NCI-H2171 treated with DMSO at 0.1 percent for 48 hours (cell line): ENCODE measurements around the gene SLC26A2.

Source experiments
- DNase-seq: peaks from one replicate; lab custom pipeline; 2025; lab: John Stamatoyannopoulos, UW

SLC26A2 gene

GRCh38 chr5:149960272-149961185 lies at the start of gene SLC26A2:
SLC26A2 (plus strand) TSS chr5:149960758; CDS start chr5:149977653, 16,895 bp downstream.
- peak; percentile 87 for DNase-seq

GRCh38 chr5:149911031-149911430 lies 49.5 kb upstream of the SLC26A2 start:
- no peak for DNase-seq

GRCh38 chr5:149912226-149912871 lies 48.2 kb upstream of the SLC26A2 start:
- no peak for DNase-seq

- no peak for DNase-seq
These were observed 46.8 kb upstream of the SLC26A2 start for GRCh38 chr5:149913436-149914419.

GRCh38 chr5:149915392-149916260 lies 44.9 kb upstream of the SLC26A2 start:
- DNase-seq: no peak

- no peak for DNase-seq
These were observed 44.1 kb upstream of the SLC26A2 start for GRCh38 chr5:149916334-149917072.

- DNase-seq: no peak
These were observed 43.4 kb upstream of the SLC26A2 start for GRCh38 chr5:149917073-149917676.

- no peak for DNase-seq
These were observed 39.0 kb upstream of the SLC26A2 start for GRCh38 chr5:149921597-149921996.

GRCh38 chr5:149922950-149923349 lies 37.6 kb upstream of the SLC26A2 start:
- no peak for DNase-seq

- no peak for DNase-seq
These were observed 36.1 kb upstream of the SLC26A2 start for GRCh38 chr5:149924486-149924885.

GRCh38 chr5:149930043-149930748 lies 30.4 kb upstream of the SLC26A2 start:
- DNase-seq: no peak

- no peak for DNase-seq
These were observed 29.6 kb upstream of the SLC26A2 start for GRCh38 chr5:149930749-149931574.

- no peak for DNase-seq
These were observed 28.5 kb upstream of the SLC26A2 start for GRCh38 chr5:149931992-149932436.

GRCh38 chr5:149932445-149933350 lies 27.9 kb upstream of the SLC26A2 start:
- DNase-seq: no peak

GRCh38 chr5:149935431-149935901 lies 25.1 kb upstream of the SLC26A2 start:
- DNase-seq: no peak

GRCh38 chr5:149936044-149936699 lies 24.4 kb upstream of the SLC26A2 start:
- DNase-seq: no peak
